Fibroblast of skin of back (primary cell): ENCODE measurements around the gene TES.

Source experiments
- DNase-seq: peaks from one replicate; pipeline ENCODE4 v3.0.0-alpha.2; 2013

TES gene

DNA sequence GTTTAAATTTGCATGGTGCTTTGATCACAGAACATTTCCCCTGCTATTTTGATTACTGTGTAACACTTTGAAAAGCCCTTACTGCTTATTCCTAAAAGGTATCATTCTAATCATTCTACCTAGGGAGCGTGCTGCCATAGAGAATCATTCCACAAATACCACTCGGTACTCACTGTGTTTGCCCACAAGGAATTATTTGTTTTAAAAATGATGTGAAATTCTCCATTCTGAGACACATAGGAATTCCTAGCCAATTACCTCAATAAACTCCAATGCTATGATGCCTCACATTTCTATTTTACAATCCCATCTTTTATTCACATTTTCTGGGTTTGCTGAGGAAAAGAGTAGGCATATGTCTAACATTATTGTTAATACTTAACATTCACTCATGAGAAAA is 16.2 kb upstream of the TES start:
- peak; percentile 91 for DNase-seq

DNA sequence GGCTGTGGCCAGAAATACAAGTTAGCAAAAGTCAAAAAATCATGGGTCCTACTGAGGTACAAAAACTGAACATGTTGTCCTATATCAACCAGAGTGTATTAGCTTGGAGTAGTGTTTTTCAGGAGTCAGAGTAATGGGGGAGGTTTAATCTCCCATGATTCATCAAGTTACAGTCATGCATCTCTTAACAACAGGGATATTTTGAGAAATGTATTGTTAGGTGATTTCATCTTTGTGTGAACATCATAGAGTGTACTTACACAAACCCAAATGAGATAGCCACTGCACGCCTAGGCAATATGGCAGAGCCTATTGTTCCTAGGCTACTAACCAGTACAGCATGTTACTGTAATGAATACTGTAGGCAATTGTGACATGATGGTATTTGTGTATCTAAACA is 14.9 kb upstream of the TES start:
- DNase-seq: peak; percentile 82

DNA sequence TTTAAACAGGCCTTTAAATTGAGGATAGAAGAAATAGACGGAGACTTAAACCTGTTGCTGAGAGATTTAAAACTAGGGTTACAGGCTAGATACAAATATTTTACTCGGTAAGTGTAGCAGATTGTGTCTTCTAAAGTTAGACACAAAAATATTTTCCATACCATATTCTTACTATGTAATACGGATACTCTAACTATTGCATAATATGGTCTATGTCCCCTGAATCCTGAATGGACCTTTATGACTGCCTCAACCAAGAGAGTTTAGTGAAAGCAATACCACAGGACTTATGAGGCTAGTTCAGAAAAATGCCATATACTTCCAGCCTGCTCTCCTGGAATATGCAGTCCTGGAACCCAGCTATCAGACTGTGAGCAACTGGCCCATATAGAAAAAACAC is 13.4 kb upstream of the TES start:
- DNase-seq: no peak

DNA sequence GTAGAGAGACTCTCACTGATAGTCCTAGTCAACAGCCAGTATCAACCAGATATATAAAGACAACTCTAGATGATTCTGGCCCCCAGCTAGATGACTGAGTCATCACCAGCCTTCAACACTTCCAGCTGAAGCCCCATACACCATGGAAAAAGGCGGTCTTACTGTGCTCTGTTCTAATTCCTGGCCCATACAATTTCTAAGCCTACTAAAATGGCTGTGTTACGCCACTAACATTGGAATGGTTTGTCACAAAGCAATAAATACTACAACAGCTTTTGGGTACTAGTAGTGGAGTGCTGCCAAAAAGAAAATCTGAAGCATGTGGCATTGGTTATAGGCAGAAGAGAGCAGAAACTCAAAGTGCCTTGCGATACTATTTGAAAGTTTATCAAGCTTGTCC is 13.0 kb upstream of the TES start:
- DNase-seq: peak; percentile 88

DNA sequence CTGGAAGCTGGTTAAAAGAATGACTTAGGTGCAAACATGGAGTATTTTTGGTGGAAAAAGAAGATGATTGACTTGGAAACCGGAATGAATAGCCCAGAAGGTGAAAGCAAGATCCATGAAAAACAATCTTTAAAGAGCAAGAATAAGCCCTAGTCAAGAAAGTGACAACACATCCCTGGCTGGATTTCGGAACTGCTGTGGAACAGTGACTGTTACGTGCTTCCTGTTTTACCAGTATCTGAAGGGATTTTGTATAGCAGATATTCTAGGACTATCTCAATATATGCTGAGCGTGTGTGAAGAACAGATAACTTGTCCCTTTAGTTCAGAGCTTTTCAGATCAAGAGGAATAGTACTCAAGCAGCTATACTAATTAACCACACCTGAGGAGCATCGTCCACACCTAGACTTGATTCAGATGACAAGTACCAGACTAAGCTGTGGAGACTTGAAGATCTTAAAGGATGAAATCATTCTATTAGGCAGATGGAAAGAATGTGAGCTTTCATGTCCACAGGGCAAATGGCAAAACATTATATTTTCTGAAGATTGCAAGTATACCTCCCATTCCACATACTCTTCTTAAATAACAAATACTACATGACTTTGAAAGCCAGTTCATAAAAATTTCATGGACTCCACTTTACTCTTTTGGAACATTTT is 11.5 kb upstream of the TES start:
- DNase-seq: peak; percentile 67

GRCh38 chr7:116200963-116201362 is 9.4 kb upstream of the TES start:
- DNase-seq: peak; percentile 77

DNA sequence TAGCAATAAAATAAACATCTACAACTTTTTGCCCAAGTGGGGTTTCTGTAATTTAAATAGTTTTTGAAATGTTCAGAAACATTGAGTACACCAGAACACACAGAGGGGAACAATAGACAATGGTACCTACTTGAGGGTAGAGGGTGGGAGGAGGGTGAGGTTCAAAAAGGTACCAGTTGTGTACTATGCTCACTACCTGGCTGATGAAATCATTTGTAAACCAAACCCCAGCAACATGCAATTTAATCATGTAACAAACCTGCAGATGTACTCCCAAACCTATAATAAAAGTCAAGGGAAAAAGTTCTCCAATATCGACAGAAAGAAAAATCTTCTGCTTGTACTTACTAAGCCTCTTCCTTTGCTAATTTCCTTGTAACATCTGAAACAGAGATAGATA is 4.2 kb upstream of the TES start:
- DNase-seq: no peak

DNA sequence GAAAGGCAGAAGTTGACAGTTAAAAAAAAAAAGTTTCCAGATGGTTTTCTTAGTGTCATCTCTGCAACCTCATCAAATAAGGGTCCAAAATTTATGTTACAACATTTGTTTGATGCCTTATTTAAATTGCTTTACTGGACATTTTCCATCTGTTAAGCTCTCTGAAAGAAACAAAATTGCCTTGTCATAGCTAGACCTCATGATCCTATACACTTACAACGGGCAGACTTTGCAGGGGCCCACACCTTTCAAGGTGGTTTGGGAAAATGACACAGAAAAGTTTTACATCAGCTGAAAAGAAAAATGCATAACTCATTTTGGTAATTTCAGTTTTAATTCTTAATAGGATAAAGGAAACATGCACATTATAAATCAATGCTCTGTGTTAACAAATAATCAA is 1.4 kb upstream of the TES start:
- no peak for DNase-seq

DNA sequence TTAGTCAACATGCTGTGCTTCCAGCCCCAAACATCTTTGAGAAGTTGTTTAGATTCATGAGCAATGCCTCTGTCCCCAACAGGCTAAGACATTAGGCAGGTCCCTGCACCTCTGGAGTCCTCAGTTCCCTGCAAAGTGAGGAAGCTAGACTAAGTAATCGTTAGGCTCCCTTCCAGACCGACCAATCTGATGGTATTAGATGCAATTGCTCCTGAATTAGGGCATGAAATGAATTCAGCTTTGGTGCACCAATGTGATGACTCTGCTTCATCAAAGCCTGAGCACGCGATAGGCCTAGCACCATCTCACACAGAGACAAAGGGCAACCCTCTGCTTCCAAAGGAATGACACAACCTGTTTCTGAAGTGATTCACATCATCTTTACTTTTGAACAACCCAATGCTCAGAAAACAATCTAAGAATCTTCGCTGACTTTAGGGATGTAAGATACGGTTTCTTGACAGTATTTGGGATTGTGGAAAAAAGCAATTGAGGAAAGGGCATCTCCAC is 723 bp upstream of the TES start:
- DNase-seq: no peak

DNA sequence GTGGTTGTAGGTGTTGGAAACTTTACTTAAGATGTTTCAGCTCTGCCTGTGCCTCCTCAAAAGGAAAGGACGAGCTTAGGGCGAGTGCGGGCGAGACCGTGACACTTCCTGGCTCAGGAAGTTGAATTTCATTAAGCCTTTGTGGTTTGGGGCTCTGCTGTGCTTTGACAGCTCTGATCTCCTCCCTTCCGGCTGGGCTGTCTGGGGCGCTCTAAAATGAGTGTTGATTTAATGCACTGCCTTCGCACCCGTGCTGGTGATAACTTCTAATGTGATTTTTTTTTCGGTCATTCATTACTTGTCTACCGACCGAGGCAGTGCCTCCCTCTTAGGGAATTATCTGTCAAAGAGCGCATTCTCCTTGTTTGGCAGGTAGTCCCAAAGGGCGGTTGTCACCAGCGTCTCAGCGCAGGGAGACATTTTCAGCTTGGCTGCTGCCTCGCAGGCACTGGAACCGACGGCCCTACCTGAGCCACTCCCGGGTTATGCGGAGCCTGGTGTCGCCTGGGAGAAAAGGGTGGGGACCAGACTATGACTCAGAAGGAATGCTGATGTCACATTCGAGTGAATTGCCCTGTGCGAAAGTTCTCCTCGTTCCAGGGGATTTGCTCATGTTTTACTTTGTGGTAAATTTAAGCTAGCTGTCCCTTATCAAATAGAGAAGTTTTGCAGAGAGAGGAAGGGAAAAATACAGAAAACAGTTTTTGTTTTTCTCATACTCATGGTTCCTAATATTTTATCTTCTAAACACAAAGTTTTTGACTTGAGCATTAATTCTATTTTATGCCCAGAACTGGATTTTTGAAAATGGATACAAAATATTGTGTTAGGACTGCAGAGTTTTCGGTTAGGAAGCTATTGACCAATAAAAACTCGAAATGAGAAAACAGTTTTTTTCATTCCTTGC is 920 bp downstream of the TES start:
- peak; percentile 98 for DNase-seq

GRCh38 chr7:116211913-116212596 is 1.7 kb downstream of the TES start:
- peak; percentile 59 for DNase-seq

- peak; percentile 45 for DNase-seq
Observed at GRCh38 chr7:116212869-116213268, 2.5 kb downstream of the TES start.

DNA sequence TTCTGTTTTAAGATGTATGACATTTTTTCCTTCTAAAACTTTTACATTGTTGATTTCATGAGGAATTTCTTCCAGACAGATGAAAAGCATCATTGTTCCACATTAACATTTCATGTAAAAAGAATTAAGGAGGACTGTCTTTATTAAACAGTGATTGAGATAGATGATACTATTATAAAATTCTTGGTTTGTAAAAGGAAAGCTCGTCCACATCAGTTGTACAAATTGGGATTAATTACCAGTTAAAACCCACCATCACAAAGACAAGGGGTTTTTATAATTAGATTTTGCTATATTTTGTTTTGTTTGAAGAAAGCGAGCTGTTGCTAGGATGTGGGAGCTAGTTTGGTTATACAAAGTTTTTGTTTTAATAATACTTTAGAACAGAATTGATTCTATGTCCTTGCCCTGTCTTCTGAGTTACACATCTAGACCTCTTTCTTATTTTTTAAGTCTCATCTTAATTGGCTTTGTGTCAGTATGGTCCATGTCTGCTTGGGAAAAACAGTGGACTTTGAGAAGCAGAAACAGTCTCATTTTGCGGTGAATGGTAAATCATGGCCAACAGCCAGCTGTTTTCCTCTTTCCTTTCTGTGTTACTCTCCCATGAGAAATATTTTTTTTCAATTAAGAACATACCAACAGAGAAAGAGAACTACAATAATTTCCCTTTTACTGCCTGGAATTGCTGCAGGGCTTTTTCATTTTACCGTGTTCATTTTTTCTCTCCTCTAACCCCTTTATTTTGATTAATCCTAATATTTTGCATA is 3.2 kb downstream of the TES start:
- peak; percentile 76 for DNase-seq

DNA sequence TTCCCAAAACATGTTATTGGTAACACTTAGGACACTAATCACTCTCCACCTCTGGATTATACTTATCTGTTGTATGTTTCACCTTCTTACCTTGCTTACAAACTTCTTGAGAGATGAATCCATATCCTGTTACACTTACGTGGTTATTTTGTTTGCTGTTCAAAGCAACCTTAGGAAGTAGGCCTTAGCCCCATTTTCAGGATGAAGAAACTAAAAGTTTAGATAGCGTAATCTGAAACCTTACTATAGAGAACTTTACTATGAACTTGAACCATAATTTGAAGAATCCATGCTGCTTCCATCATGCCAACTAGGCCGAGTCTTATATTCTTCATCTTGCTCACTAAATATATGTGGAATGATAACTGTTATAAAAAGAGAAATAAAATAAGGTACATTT is 4.6 kb downstream of the TES start:
- no peak for DNase-seq

DNA sequence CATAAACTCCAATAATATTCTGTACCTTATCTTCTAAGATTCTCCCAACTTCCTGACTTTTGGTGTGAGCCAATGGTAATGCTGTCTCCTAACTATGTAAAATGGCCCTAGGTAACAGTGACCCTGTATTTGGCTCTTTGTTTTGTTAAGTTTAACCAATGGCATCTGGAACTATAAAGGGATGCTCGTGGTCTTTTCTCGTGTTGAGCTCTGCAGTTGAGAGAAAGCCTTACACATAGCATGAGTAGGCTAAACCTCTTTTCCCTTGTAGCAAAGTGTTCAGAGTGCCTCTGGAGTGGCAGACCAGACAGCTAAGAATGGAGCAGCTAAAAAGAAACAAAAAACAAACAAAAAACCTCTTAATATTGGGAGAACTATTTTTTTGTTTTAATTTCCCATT is 5.2 kb downstream of the TES start:
- no peak for DNase-seq

GRCh38 chr7:116216956-116217571 is 6.7 kb downstream of the TES start:
- peak; percentile 63 for DNase-seq

GRCh38 chr7:116218051-116218645 is 7.8 kb downstream of the TES start:
- DNase-seq: peak; percentile 94

DNA sequence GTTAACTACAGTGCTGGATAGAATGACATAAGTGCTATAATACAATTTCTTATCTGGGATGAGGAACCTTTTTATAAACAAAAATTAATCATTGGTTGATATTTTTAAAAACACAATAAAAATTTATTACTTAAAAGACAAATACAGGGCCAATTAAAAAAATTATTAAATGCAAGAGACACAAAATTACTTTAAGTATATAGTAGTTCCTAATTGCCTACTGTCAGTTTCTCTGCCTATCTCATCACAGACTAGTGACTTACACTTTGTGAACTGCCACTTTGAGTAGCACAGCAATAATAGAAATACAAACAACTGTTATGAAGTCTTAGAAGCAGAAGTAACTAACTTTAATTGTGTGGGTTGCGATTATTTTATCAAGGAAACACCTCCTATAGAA is 8.4 kb downstream of the TES start:
- no peak for DNase-seq

- no peak for DNase-seq
Observed at GRCh38 chr7:116219288-116219687, 8.9 kb downstream of the TES start.

- no peak for DNase-seq
Observed at GRCh38 chr7:116219834-116220233, 9.5 kb downstream of the TES start.

DNA sequence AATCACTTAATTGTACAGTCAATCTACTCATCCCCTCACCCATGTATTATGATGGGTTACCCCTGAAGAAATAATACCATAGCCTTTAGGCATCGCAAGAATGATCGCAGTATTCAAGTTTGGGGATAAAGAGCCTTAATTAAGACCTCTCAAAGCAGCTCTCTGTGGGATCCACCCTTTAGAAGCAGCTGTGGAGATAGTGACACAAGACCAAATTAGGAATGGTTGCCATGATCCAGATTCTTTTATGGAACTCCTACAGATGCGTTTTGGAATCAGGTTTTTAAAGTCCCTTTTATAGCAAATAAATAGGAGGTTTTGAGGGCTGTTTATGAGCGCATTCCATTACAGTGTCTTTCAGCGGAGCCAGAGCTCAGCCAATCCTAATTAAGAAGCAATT is 12.2 kb downstream of the TES start:
- DNase-seq: no peak

DNA sequence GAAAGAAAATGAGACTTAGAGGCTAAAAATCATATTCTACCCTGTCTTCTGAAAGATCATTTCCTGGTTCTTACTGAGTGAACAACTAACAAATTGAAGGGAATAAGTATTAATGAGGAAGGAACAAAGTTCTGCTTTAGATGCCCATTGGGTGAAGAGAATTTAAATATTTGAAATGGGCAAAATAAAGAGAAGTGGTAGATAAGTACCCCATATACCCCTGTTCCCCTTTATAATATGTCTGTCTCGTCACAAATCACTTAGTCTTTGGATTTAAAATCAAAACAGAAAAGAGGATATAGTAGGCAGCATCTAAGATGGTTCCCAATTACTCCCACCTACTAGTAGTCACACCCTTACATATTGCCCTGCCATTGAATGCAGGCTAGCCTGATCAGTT is 13.2 kb downstream of the TES start:
- DNase-seq: no peak
